ENCODE data around the gene PON2. TPM values are rescaled to one million over a fixed set of nuclear protein-coding genes. Genes with fewer than 3 reads are reported as not detected.

PON2 gene
- total RNA-seq, 1 donor from 2014 or later, result 152 TPM

- no peaks in the 10 kb centered on the region for H3K9me3 Mint-ChIP-seq (ENCODE audit: unreplicated experiment)
- H3K4me3 ChIP-seq (ENCODE audit: insufficient read depth, low read depth, low read length), result peak overlapping the region; percentile 31
- TF ChIP-seq EZH2 (IDR thresholded peaks at IDR 0.05; ENCODE audit: insufficient read depth, low read length) (no peak), CTCF (IDR thresholded peaks at IDR 0.05; ENCODE audit: insufficient read depth, low read depth, low read length) (peak; percentile 47)
- FAIRE-seq, result no peak
- H3K36me3 Mint-ChIP-seq (ENCODE audit: low read depth, unreplicated experiment), result no peaks in the 10 kb centered on the region
- H3K4me1 ChIP-seq (ENCODE audit: insufficient read depth, low read length), result peaks cover 7% of the 10 kb centered on the region
- H3K4me2 ChIP-seq (ENCODE audit: low read length), result peak overlapping the region; percentile 85
- H2AFZ ChIP-seq (ENCODE audit: low read depth, low read length), result peak overlapping the region; percentile 81
- no peak overlapping the region for H3K4me3 Mint-ChIP-seq (ENCODE audit: unreplicated experiment)
- peak overlapping the region; percentile 64 for H3K27ac Mint-ChIP-seq (ENCODE audit: unreplicated experiment)
- no peaks in the 10 kb centered on the region for H4K20me1 ChIP-seq (ENCODE audit: insufficient read depth, low read length)
- H3K27me3 ChIP-seq (ENCODE audit: insufficient read depth, low read length), result no peaks in the 10 kb centered on the region
- peaks cover 21% of the 10 kb centered on the region for H3K4me1 Mint-ChIP-seq (ENCODE audit: low read depth, unreplicated experiment)
- H3K9me3 ChIP-seq (ENCODE audit: insufficient read depth, low read depth, low read length), result no peaks in the 10 kb centered on the region
- H3K9ac ChIP-seq (ENCODE audit: low read length), result peak overlapping the region; percentile 49
- H3K79me2 ChIP-seq (ENCODE audit: insufficient read depth, low read length), result no peaks in the 10 kb centered on the region
- DNase-seq (ENCODE audit: low read depth), result peak; percentile 75
- no peak overlapping the region for H3K27ac ChIP-seq (ENCODE audit: low read depth, low read length)
- H3K36me3 ChIP-seq (ENCODE audit: insufficient read depth, low read length), result no peaks in the 10 kb centered on the region
- H3K27me3 Mint-ChIP-seq (ENCODE audit: low read depth, unreplicated experiment), result no peaks in the 10 kb centered on the region
Observed at GRCh38 chr7:95478272-95479037, 43.6 kb upstream of the PON2 start.

- H3K4me2 ChIP-seq (ENCODE audit: low read length), result no peak overlapping the region
- H3K27ac Mint-ChIP-seq (ENCODE audit: unreplicated experiment), result peak overlapping the region; percentile 88
- peak; percentile 88 for TF ChIP-seq CTCF (IDR thresholded peaks at IDR 0.05; ENCODE audit: insufficient read depth, low read depth, low read length)
- no peak for TF ChIP-seq EZH2 (IDR thresholded peaks at IDR 0.05; ENCODE audit: insufficient read depth, low read length)
- FAIRE-seq, result peak; percentile 20
- H3K27me3 ChIP-seq (ENCODE audit: insufficient read depth, low read length), result no peaks in the 10 kb centered on the region
- DNase-seq (ENCODE audit: low read depth), result peak; percentile 48
- no peaks in the 10 kb centered on the region for H3K27me3 Mint-ChIP-seq (ENCODE audit: low read depth, unreplicated experiment)
- no peak overlapping the region for H3K9ac ChIP-seq (ENCODE audit: low read length)
- H3K36me3 Mint-ChIP-seq (ENCODE audit: low read depth, unreplicated experiment), result no peaks in the 10 kb centered on the region
- no peaks in the 10 kb centered on the region for H4K20me1 ChIP-seq (ENCODE audit: insufficient read depth, low read length)
- H3K9me3 Mint-ChIP-seq (ENCODE audit: unreplicated experiment), result no peaks in the 10 kb centered on the region
- H3K4me3 Mint-ChIP-seq (ENCODE audit: unreplicated experiment), result no peak overlapping the region
- no peaks in the 10 kb centered on the region for H3K36me3 ChIP-seq (ENCODE audit: insufficient read depth, low read length)
- peaks cover 19% of the 10 kb centered on the region for H3K4me1 ChIP-seq (ENCODE audit: insufficient read depth, low read length)
- H3K4me1 Mint-ChIP-seq (ENCODE audit: low read depth, unreplicated experiment), result peaks cover 31% of the 10 kb centered on the region
- H2AFZ ChIP-seq (ENCODE audit: low read depth, low read length), result no peak overlapping the region
- no peak overlapping the region for H3K27ac ChIP-seq (ENCODE audit: low read depth, low read length)
- no peaks in the 10 kb centered on the region for H3K9me3 ChIP-seq (ENCODE audit: insufficient read depth, low read depth, low read length)
- H3K79me2 ChIP-seq (ENCODE audit: insufficient read depth, low read length), result no peaks in the 10 kb centered on the region
- no peak overlapping the region for H3K4me3 ChIP-seq (ENCODE audit: insufficient read depth, low read depth, low read length)
Observed at GRCh38 chr7:95476904-95477594, 42.2 kb upstream of the PON2 start.

All from astrocyte (in vitro differentiated cells and primary cell).